ENCODE data around the gene COPZ2. TPM values are rescaled to one million over a fixed set of nuclear protein-coding genes. Genes with fewer than 3 reads are reported as not detected.

The COPZ2 gene
- polyA plus RNA-seq, 3 donors: 4.2 to 12.2 (median 6.9) TPM

DNA sequence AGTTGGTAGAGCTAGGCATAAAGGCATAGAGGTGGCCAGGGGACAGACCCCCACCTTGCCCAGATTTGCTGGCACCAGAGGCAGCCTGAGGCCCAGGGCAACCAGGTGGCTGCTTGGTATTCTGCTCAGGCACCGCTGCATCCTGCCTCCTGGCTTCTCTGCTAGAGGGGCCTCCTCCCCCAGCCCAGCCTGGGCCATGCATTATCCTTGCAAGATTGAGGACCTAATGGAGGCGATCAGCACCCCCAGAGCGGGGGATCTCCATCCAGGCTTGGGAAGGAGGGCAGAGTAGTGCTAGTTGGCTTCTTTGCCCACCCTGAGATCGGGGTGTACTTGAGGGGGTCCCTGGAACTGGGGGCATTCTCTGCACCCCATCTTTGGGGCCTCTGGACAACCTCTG lies 42.9 kb downstream of the COPZ2 start:
- no peak overlapping the region for H2AFZ ChIP-seq (ENCODE audit: insufficient read depth, low read depth, low read length, poor library complexity, severe bottlenecking)
- H3K36me3 Mint-ChIP-seq: peaks cover 0 to under 1% of the 10 kb centered on the region in 2 donors

DNA sequence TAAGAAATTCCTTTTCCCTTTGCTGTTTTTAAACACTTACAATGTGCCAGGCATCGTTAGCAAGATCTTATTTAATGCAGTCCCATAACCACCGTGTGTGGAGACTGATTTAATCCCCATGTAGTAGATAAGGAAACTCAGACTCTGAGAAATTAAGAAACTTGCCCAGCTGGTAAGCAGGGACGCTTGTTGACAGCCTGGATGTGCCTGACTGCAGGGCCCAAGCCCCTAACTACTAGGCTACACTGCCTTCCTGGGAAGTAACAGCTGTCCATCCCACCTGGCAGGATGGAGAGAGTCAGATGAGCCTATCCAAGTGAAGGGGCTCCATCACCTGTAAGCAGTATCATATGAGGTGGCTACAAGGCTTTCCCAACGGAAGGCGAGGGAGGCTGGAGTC lies 43.6 kb downstream of the COPZ2 start:
- no peak overlapping the region for H2AFZ ChIP-seq (ENCODE audit: insufficient read depth, low read depth, low read length, poor library complexity, severe bottlenecking)
- 100% methylated on average over 2 of the region's 5 CpGs for WGBS (ENCODE audit: insufficient coverage)
- H3K4me2 ChIP-seq (replicated peaks; ENCODE audit: extremely low read depth, low read length, poor library complexity, severe bottlenecking): no peak overlapping the region
- no peak overlapping the region for H3K27ac ChIP-seq (ENCODE audit: low read depth in 1 of 2, low read length in 2 of 2)
- no peak overlapping the region for H3K4me3 ChIP-seq (replicated peaks in 1 of 3; ENCODE audit: low read depth in 2 of 3, low read length in 3 of 3)
- no peaks in the 10 kb centered on the region for H4K20me1 ChIP-seq (ENCODE audit: insufficient read depth, low read length)
- H3K9ac ChIP-seq (ENCODE audit: insufficient read depth, low read length, poor library complexity, severe bottlenecking): no peak overlapping the region
- peaks cover 2 to 9% (median 4%) of the 10 kb centered on the region in 3 donors for H3K27me3 Mint-ChIP-seq (ENCODE audit: low read depth in 3 of 3)
- H3K4me3 Mint-ChIP-seq: no peak overlapping the region
- H3K36me3 ChIP-seq (replicated peaks in 1 of 2; ENCODE audit: control insufficient read depth in 1 of 2, insufficient read depth in 2 of 2, low read length in 2 of 2): no peaks in the 10 kb centered on the region
- TF ChIP-seq, protein P1, sequence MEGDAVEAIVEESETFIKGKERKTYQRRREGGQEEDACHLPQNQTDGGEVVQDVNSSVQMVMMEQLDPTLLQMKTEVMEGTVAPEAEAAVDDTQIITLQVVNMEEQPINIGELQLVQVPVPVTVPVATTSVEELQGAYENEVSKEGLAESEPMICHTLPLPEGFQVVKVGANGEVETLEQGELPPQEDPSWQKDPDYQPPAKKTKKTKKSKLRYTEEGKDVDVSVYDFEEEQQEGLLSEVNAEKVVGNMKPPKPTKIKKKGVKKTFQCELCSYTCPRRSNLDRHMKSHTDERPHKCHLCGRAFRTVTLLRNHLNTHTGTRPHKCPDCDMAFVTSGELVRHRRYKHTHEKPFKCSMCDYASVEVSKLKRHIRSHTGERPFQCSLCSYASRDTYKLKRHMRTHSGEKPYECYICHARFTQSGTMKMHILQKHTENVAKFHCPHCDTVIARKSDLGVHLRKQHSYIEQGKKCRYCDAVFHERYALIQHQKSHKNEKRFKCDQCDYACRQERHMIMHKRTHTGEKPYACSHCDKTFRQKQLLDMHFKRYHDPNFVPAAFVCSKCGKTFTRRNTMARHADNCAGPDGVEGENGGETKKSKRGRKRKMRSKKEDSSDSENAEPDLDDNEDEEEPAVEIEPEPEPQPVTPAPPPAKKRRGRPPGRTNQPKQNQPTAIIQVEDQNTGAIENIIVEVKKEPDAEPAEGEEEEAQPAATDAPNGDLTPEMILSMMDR (IDR thresholded peaks at IDR 0.05): no peak
- H3K9me3 ChIP-seq (replicated peaks in 1 of 2; ENCODE audit: control insufficient read depth in 1 of 2, insufficient read depth in 1 of 2, low read length in 2 of 2): no peaks in the 10 kb centered on the region
- H3K36me3 Mint-ChIP-seq: peaks cover 0 to 2% of the 10 kb centered on the region in 2 donors
- no peak overlapping the region for H3K27ac Mint-ChIP-seq
- H3K27me3 ChIP-seq (ENCODE audit: control insufficient read depth in 2 of 2, insufficient read depth in 2 of 2, low read length in 2 of 2): no peaks in the 10 kb centered on the region
- DNase-seq: no peak
- peaks cover 9% of the 10 kb centered on the region for H3K4me1 Mint-ChIP-seq
- no peaks in the 10 kb centered on the region for H3K9me3 Mint-ChIP-seq
- intact Hi-C loops (cut with micrococcal nuclease): no loop called here
- H3K79me2 ChIP-seq (ENCODE audit: insufficient read depth, low read length): no peaks in the 10 kb centered on the region
- H3K4me1 ChIP-seq (ENCODE audit: control insufficient read depth in 1 of 2, insufficient read depth in 2 of 2, low read length in 2 of 2): peaks cover 6 to 8% of the 10 kb centered on the region in 2 donors

More for the DNA sequence above, 42.9 kb downstream of the COPZ2 start:
- H3K27ac Mint-ChIP-seq: no peak overlapping the region
- no peaks in the 10 kb centered on the region for H3K9me3 ChIP-seq (replicated peaks in 1 of 2; ENCODE audit: control insufficient read depth in 1 of 2, insufficient read depth in 1 of 2, low read length in 2 of 2)
- no peak overlapping the region for H3K4me3 ChIP-seq (replicated peaks in 1 of 3; ENCODE audit: low read depth in 2 of 3, low read length in 3 of 3)
- peaks cover 10 to 13% of the 10 kb centered on the region in 2 donors for H3K4me1 ChIP-seq (ENCODE audit: control insufficient read depth in 1 of 2, insufficient read depth in 2 of 2, low read length in 2 of 2)
- TF ChIP-seq, protein P1 (IDR thresholded peaks at IDR 0.05): no peak
- no peak overlapping the region for H3K4me3 Mint-ChIP-seq
- no peak overlapping the region for H3K9ac ChIP-seq (ENCODE audit: insufficient read depth, low read length, poor library complexity, severe bottlenecking)
- H3K9me3 Mint-ChIP-seq: no peaks in the 10 kb centered on the region
- peaks cover 2 to 9% (median 4%) of the 10 kb centered on the region in 3 donors for H3K27me3 Mint-ChIP-seq (ENCODE audit: low read depth in 3 of 3)
- H3K79me2 ChIP-seq (ENCODE audit: insufficient read depth, low read length): no peaks in the 10 kb centered on the region
- H3K4me1 Mint-ChIP-seq: peaks cover 14% of the 10 kb centered on the region
- 100% methylated on average over 1 of the region's 4 CpGs for WGBS (ENCODE audit: insufficient coverage)
- intact Hi-C loops (cut with micrococcal nuclease): no loop called here
- no peaks in the 10 kb centered on the region for H3K36me3 ChIP-seq (replicated peaks in 1 of 2; ENCODE audit: control insufficient read depth in 1 of 2, insufficient read depth in 2 of 2, low read length in 2 of 2)
- no peak overlapping the region for H3K27ac ChIP-seq (ENCODE audit: low read depth in 1 of 2, low read length in 2 of 2)
- no peaks in the 10 kb centered on the region for H3K27me3 ChIP-seq (ENCODE audit: control insufficient read depth in 2 of 2, insufficient read depth in 2 of 2, low read length in 2 of 2)
- H4K20me1 ChIP-seq (ENCODE audit: insufficient read depth, low read length): no peaks in the 10 kb centered on the region
- no peak for DNase-seq
- H3K4me2 ChIP-seq (replicated peaks; ENCODE audit: extremely low read depth, low read length, poor library complexity, severe bottlenecking): no peak overlapping the region
